Measurements from ENCODE around the gene CERS3.

Gene CERS3

GRCh38 chr15:100560323-100560722, 31.6 kb upstream of the CERS3 start:
- no peak for ATAC-seq (ENCODE audit: low read depth)
- TF ChIP-seq CTCF (IDR thresholded peaks at IDR 0.05; ENCODE audit: poor library complexity, severe bottlenecking), result no peak
- H3K27ac ChIP-seq (ENCODE audit: poor library complexity, severe bottlenecking), result no peak overlapping the region
- H3K4me3 ChIP-seq (ENCODE audit: severe bottlenecking), result no peak overlapping the region
- no peaks in the 10 kb centered on the region for H3K9me3 ChIP-seq (ENCODE audit: severe bottlenecking)
- H3K36me3 ChIP-seq (ENCODE audit: low read depth), result no peaks in the 10 kb centered on the region
- no peak for DNase-seq (ENCODE audit: low spot score)
- no peaks in the 10 kb centered on the region for H3K4me1 ChIP-seq (ENCODE audit: insufficient read depth, poor library complexity, severe bottlenecking)
- no peaks in the 10 kb centered on the region for H3K27me3 ChIP-seq (ENCODE audit: insufficient read depth, poor library complexity, severe bottlenecking)

- H3K4me1 ChIP-seq (ENCODE audit: insufficient read depth, poor library complexity, severe bottlenecking), result no peaks in the 10 kb centered on the region
- DNase-seq (ENCODE audit: low spot score) (no peak), ATAC-seq (ENCODE audit: low read depth) (peak; percentile 57; the same call in 2 of the 3 replicates)
- no peaks in the 10 kb centered on the region for H3K27me3 ChIP-seq (ENCODE audit: insufficient read depth, poor library complexity, severe bottlenecking)
- H3K27ac ChIP-seq (ENCODE audit: poor library complexity, severe bottlenecking), result no peak overlapping the region
- no peaks in the 10 kb centered on the region for H3K36me3 ChIP-seq (ENCODE audit: low read depth)
- no peak for TF ChIP-seq CTCF (IDR thresholded peaks at IDR 0.05; ENCODE audit: poor library complexity, severe bottlenecking)
- no peaks in the 10 kb centered on the region for H3K9me3 ChIP-seq (ENCODE audit: severe bottlenecking)
- H3K4me3 ChIP-seq (ENCODE audit: severe bottlenecking), result no peak overlapping the region
These were observed 30.6 kb upstream of the CERS3 start for GRCh38 chr15:100559330-100559729.

- H3K4me1 ChIP-seq (ENCODE audit: insufficient read depth, poor library complexity, severe bottlenecking), result no peaks in the 10 kb centered on the region
- H3K27ac ChIP-seq (ENCODE audit: poor library complexity, severe bottlenecking), result no peak overlapping the region
- TF ChIP-seq CTCF (IDR thresholded peaks at IDR 0.05; ENCODE audit: poor library complexity, severe bottlenecking), result no peak
- H3K27me3 ChIP-seq (ENCODE audit: insufficient read depth, poor library complexity, severe bottlenecking), result no peaks in the 10 kb centered on the region
- no peak for ATAC-seq (ENCODE audit: low read depth)
- DNase-seq (ENCODE audit: low spot score), result no peak
- H3K36me3 ChIP-seq (ENCODE audit: low read depth), result no peaks in the 10 kb centered on the region
- H3K4me3 ChIP-seq (ENCODE audit: severe bottlenecking), result no peak overlapping the region
- H3K9me3 ChIP-seq (ENCODE audit: severe bottlenecking), result no peaks in the 10 kb centered on the region
These were observed 30.1 kb upstream of the CERS3 start for GRCh38 chr15:100558771-100559254.

GRCh38 chr15:100553468-100553867, 24.7 kb upstream of the CERS3 start:
- TF ChIP-seq CTCF (IDR thresholded peaks at IDR 0.05; ENCODE audit: poor library complexity, severe bottlenecking), result no peak
- H3K4me1 ChIP-seq (ENCODE audit: insufficient read depth, poor library complexity, severe bottlenecking), result no peaks in the 10 kb centered on the region
- no peaks in the 10 kb centered on the region for H3K27me3 ChIP-seq (ENCODE audit: insufficient read depth, poor library complexity, severe bottlenecking)
- no peaks in the 10 kb centered on the region for H3K9me3 ChIP-seq (ENCODE audit: severe bottlenecking)
- no peak overlapping the region for H3K4me3 ChIP-seq (ENCODE audit: severe bottlenecking)
- peaks cover 3% of the 10 kb centered on the region; the same call in 1 of the 2 replicates for H3K36me3 ChIP-seq (ENCODE audit: low read depth)
- H3K27ac ChIP-seq (ENCODE audit: poor library complexity, severe bottlenecking), result no peak overlapping the region
- DNase-seq (ENCODE audit: low spot score), result no peak
- ATAC-seq (ENCODE audit: low read depth), result no peak

GRCh38 chr15:100547961-100548360, 19.2 kb upstream of the CERS3 start:
- H3K27me3 ChIP-seq (ENCODE audit: insufficient read depth, poor library complexity, severe bottlenecking), result no peaks in the 10 kb centered on the region
- H3K4me1 ChIP-seq (ENCODE audit: insufficient read depth, poor library complexity, severe bottlenecking), result no peaks in the 10 kb centered on the region
- no peaks in the 10 kb centered on the region for H3K9me3 ChIP-seq (ENCODE audit: severe bottlenecking)
- DNase-seq (ENCODE audit: low spot score) (no peak), ATAC-seq (ENCODE audit: low read depth) (peak; percentile 27; the same call in 2 of the 3 replicates)
- no peak overlapping the region for H3K27ac ChIP-seq (ENCODE audit: poor library complexity, severe bottlenecking)
- no peak overlapping the region for H3K4me3 ChIP-seq (ENCODE audit: severe bottlenecking)
- TF ChIP-seq CTCF (IDR thresholded peaks at IDR 0.05; ENCODE audit: poor library complexity, severe bottlenecking), result no peak
- H3K36me3 ChIP-seq (ENCODE audit: low read depth), result no peaks in the 10 kb centered on the region

Measured in RWPE2 (cell line).